AG04450 (cell line): ENCODE results near the gene HOXA7. TPM values are rescaled to one million over a fixed set of nuclear protein-coding genes. Genes with fewer than 3 reads are reported as not detected.

Experiments
- CTCF ChIA-PET: fragments of 300-600, 350-600 bp; formaldehyde crosslinking; extraction: SDS; loops from one replicate; lab custom pipeline; 2022; ENCODE audit warnings: antibody characterized with exemption, inconsistent platforms; lab: Charles Lee
- POLR2A ChIA-PET: fragments of 350-600 bp; formaldehyde crosslinking; extraction: SDS; loops from one replicate; lab custom pipeline; 2021; ENCODE audit warnings: antibody characterized with exemption, inconsistent platforms; lab: Yijun Ruan, JAX
- DNase-seq: peaks from one replicate; pipeline ENCODE4 v3.0.0-alpha.2; 2011; ENCODE audit warnings: low read depth, low spot score
- H3K27ac ChIP-seq: one replicate; pipeline ENCODE4 v1.5.1; 2012; ENCODE audit warnings: low read depth, low read length, control low read depth
- H3K27me3 ChIP-seq: one replicate; pipeline ENCODE4 v1.6.0; 2012; ENCODE audit warnings: low read length; ENCODE audit not compliant: control insufficient read depth, insufficient read depth
- H3K4me3 ChIP-seq: 2 replicates; pipeline ENCODE4 v1.5.1; 2011; ENCODE audit warnings: mild to moderate bottlenecking, low read depth, low read length, control low read depth
- H3K9me3 ChIP-seq: 2 replicates; pipeline ENCODE4 v1.5.1; 2012; ENCODE audit warnings: low read length; ENCODE audit not compliant: control insufficient read depth, insufficient read depth
- polyA plus RNA-seq: library from polyadenylated mRNA; depleted of rRNA; stranded (reverse); fragments of >200 nt; gene quantifications from 2 replicates; pipeline ENCODE4 v1.2.3, GENCODE V29; 2011
- TF ChIP-seq, protein P1 (sequence below): IDR thresholded peaks from 2 replicates; pipeline ENCODE4 v1.5.1; 2011; ENCODE audit warnings: low read depth, low read length, control low read depth, inconsistent platforms

The HOXA7 gene
- polyA plus RNA-seq, 1 experiment, result 5.3 TPM

- POLR2A ChIA-PET, result interaction anchor here (0.8 to 1.7 kb wide), 3 partner anchors 12 to 36 kb away, joined by 3 to 5 read pairs (median 4); no protein-coding TSS in a partner anchor
- CTCF ChIA-PET, result interaction anchor here (0.9 to 1.6 kb wide), 5 partner anchors 9 to 34 kb away, joined by 3 to 6 read pairs (median 3); partner anchors contain the start of gene HOXA5
- Histone ChIP-seq H3K4me3 (no peak overlapping the region), H3K27me3 (no peaks in the 10 kb centered on the region), H3K9me3 (no peaks in the 10 kb centered on the region), H3K27ac (peak overlapping the region; percentile 76)
- TF ChIP-seq, protein P1, sequence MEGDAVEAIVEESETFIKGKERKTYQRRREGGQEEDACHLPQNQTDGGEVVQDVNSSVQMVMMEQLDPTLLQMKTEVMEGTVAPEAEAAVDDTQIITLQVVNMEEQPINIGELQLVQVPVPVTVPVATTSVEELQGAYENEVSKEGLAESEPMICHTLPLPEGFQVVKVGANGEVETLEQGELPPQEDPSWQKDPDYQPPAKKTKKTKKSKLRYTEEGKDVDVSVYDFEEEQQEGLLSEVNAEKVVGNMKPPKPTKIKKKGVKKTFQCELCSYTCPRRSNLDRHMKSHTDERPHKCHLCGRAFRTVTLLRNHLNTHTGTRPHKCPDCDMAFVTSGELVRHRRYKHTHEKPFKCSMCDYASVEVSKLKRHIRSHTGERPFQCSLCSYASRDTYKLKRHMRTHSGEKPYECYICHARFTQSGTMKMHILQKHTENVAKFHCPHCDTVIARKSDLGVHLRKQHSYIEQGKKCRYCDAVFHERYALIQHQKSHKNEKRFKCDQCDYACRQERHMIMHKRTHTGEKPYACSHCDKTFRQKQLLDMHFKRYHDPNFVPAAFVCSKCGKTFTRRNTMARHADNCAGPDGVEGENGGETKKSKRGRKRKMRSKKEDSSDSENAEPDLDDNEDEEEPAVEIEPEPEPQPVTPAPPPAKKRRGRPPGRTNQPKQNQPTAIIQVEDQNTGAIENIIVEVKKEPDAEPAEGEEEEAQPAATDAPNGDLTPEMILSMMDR, result no peak
- peak; percentile 83 for DNase-seq
Measured at GRCh38 chr7:27134392-27134791, 22.1 kb downstream of the HOXA7 start.

DNA sequence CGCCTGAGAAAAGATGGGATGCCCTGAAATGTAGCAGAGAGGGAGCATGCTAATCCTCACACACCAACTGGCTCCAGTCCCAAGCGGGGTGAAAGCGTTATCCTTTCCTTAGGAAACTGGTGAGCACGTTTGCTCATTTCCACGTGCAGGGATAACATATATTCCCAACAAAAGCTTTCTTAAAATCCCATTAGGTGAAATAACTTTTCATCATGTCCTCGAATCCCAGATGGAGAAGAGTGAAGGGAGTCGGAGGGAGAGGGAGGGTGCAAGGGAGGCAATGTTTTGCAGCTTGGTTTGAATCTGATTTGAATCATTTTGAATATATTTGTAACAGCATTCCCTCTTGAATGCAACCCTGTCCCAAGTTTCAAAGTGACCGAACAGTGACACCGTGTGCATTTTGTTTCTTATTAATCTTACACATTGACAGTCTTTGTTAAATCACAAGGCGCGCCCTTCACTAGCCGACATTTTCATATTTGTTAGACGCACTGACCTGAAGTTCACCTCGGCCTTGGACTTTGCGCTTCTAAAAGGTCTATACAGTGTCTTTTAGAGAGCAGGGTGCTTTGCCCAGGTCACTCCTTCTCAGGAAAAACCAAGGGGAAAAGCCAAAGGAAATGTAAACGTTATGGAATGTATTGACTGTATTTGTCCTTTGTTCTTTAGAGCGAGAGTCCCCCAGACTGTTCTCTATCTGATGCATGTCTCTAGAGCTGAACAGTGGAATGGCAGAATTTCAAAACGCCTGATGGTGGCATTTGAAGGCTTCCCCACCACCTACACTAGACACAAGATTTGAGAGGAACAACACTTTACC is 22.9 kb downstream of the HOXA7 start:
- H3K27me3 ChIP-seq, result no peaks in the 10 kb centered on the region
- POLR2A ChIA-PET, result interaction anchor here (0.8 to 1.7 kb wide), 3 partner anchors 11 to 35 kb away, joined by 3 to 5 read pairs (median 4); no protein-coding TSS in a partner anchor
- CTCF ChIA-PET, result interaction anchor here (0.9 to 1.6 kb wide), 4 partner anchors 10 to 33 kb away, joined by 3 to 6 read pairs (median 4); partner anchors contain the start of gene HOXA5
- no peak overlapping the region; the same call in 1 of the 2 replicates for H3K4me3 ChIP-seq
- TF ChIP-seq, protein P1, result no peak
- peak overlapping the region; percentile 76 for H3K27ac ChIP-seq
- no peak for DNase-seq
- H3K9me3 ChIP-seq, result no peaks in the 10 kb centered on the region

GRCh38 chr7:27132978-27133377 is 23.5 kb downstream of the HOXA7 start:
- POLR2A ChIA-PET, result no interaction called here
- Histone ChIP-seq H3K9me3 (no peaks in the 10 kb centered on the region), H3K27me3 (no peaks in the 10 kb centered on the region), H3K4me3 (no peak overlapping the region), H3K27ac (no peak overlapping the region)
- CTCF ChIA-PET, result no interaction called here
- no peak for DNase-seq
- TF ChIP-seq, protein P1, result no peak

- ChIA-PET POLR2A (interaction anchor here (1.7 to 1.8 kb wide), 2 partner anchors 11 to 14 kb away, joined by 4 read pairs; partner anchors contain the start of gene HOXA5), CTCF (interaction anchor here (0.9 to 3.4 kb wide), 4 partner anchors 11 to 464 kb away, joined by 3 to 18 read pairs (median 6); partner anchors contain the start of gene HOXA5)
- Histone ChIP-seq H3K9me3 (no peaks in the 10 kb centered on the region), H3K4me3 (no peak overlapping the region), H3K27me3 (no peaks in the 10 kb centered on the region), H3K27ac (no peak overlapping the region)
- TF ChIP-seq, protein P1, result no peak
- DNase-seq, result no peak
Measured at GRCh38 chr7:27132214-27132613, 24.3 kb downstream of the HOXA7 start.
